Activated B cell treated with CpG ODN at 0.5 μM for 24 hours (primary cell): ENCODE data around the gene UGT2B17. TPM values are rescaled to one million over a fixed set of nuclear protein-coding genes. Genes with fewer than 3 reads are reported as not detected.

Experiments
- total RNA-seq: library from RNA; stranded (reverse); gene quantifications from 2 replicates; pipeline ENCODE4 v1.2.3, GENCODE V29; 2022

Gene UGT2B17
- total RNA-seq, 1 donor from 2014 or later, result 2.8 TPM

Other genes with a start within 250 kb of the UGT2B17 start
- gene YTHDC1, start 226.2 kb downstream of the UGT2B17 start, total RNA-seq, result 101 and 119 TPM in 2 replicates
- not detected in 2 replicates for gene TMPRSS11E, start 128.9 kb downstream of the UGT2B17 start, total RNA-seq
- 0.22 and 0.44 TPM in 2 replicates for gene UGT2B15, start 94.3 kb upstream of the UGT2B17 start, total RNA-seq
- gene UGT2B10, start 239.7 kb upstream of the UGT2B17 start, total RNA-seq, result not detected in 2 replicates